ENCODE measurements around the gene PRKACA.

Gene PRKACA

GRCh38 chr19:14096272-14096992 lies 21.1 kb downstream of the PRKACA start:
- no peak overlapping the region for H3K4me3 ChIP-seq (ENCODE audit: low read depth, low read length)

DNA sequence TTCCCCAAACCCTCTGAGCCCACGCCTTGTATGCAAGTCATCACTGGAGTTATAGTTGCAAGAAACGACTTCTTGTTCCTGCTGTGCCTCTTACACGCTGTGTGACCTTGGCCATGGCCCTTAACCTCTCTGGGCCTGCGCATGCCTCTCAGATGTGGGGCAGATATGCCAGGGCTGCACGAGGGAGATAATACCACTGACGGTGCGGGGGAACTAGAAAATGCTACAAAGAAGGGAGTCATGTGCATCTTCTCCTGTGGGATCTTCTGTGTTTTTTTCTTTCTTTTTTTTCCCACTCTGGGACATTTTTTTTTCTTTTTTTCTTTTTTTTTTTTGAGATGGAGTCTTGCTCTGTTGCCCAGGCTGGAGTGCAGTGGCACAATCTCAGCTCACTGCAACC lies 22.7 kb downstream of the PRKACA start:
- H3K4me3 ChIP-seq (ENCODE audit: low read depth, low read length) = no peak overlapping the region

- no peak overlapping the region for H3K4me3 ChIP-seq (ENCODE audit: low read depth, low read length)
These were observed 24.3 kb downstream of the PRKACA start for GRCh38 chr19:14093117-14093823.

GRCh38 chr19:14091813-14092462 lies 25.6 kb downstream of the PRKACA start:
- H3K4me3 ChIP-seq (ENCODE audit: low read depth, low read length) = no peak overlapping the region

DNA sequence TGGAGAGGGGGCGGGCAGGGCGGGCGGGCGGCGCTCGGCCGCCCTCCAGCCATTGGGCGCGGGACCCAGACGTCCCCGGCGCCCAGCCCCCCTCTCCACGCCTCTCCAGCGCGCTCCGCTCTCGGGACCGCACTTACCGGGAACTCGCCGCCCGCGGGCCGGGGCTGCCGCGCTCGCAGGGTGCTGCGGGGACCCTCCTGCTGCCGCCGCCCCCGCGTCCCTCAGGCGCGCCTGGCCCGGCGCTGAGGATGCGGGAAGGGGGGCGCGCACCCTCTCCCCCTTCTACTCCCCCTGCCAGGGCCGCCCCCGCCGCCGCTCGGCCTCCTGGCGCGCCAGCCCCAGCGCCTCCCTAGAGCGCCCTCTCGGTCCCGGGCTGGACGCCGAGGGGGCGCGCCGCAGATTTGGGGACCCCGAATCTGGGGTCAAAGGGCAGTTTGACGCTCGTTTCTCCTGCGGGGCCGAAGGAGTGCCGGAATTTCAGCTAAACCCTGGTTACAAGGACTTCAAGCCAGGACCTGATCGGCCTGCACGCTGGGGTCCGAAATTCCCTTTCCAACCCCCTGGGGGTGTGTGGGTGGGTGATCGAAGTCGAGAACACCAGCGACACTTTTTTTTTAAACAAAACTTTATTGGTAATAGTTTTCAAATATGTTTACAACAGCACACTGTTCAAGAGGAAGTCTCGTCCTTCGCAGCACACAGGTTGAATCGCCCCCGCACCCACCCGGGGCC lies 26.3 kb downstream of the PRKACA start:
- peak overlapping the region; percentile 55 for H3K4me3 ChIP-seq (ENCODE audit: low read depth, low read length)

- H3K4me3 ChIP-seq (ENCODE audit: low read depth, low read length) = peak within 1 kb of the TSS; percentile 55
These were observed 27.0 kb downstream of the PRKACA start, which contains the start of gene SAMD1 for GRCh38 chr19:14090509-14091080. TSS of gene SAMD1 (minus strand) at chr19:14090751.

GRCh38 chr19:14089662-14090508 lies 27.7 kb downstream of the PRKACA start:
- H3K4me3 ChIP-seq (ENCODE audit: low read depth, low read length) = peak overlapping the region; percentile 41

DNA sequence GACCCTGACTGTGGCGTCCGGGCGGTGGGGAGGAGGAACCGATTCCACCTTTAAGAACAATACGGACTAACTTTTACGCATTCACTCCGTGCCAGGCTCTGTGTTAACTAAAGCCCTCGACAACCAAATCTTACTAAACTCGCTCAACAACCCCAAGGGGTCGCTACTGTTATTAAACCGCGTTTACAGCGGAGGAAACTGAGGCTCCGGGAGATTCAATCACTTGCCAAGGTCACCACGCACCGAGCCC lies 28.2 kb downstream of the PRKACA start:
- H3K4me3 ChIP-seq (ENCODE audit: low read depth, low read length) = peak overlapping the region; percentile 25

DNA sequence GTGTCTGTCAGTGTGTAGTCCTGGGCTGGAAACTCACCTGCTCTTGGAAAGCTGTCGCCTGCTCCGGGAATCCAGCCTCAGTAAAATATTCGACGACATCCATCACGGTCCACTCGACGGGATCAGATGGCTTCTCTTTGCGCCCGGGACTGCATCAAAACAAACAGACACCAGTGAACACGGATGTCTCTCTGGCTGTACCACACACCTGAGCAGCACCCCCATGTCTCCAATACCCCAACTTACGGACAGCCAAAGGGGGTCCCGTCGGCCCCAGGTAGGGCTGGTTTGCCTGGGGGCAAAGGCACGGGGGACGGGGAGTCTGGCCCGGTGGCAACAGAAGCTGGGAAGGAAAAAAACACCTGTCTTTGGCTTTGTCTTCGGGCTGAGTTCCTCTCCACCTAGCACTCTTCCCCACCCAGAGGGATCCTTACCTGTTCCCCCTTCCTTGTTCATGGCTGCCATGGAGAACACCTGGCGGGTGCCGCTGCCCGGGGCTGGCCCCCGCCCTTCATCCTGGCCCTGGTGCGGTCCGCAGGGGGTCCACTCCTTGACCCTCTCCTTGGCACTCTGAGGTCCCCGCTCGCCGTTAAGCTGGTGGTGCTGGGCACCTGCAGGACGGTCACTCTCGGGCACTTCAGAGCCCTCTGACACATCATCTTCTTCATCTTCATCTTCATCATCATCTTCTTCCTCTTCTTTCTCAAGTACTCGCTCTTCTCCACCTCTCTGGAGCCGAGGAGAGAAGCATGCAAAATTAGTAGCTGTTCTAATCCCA lies 28.7 kb downstream of the PRKACA start:
- peak overlapping the region; percentile 25 for H3K4me3 ChIP-seq (ENCODE audit: low read depth, low read length)

- no peak overlapping the region for H3K4me3 ChIP-seq (ENCODE audit: low read depth, low read length)
These were observed 31.5 kb downstream of the PRKACA start for GRCh38 chr19:14086098-14086497.

DNA sequence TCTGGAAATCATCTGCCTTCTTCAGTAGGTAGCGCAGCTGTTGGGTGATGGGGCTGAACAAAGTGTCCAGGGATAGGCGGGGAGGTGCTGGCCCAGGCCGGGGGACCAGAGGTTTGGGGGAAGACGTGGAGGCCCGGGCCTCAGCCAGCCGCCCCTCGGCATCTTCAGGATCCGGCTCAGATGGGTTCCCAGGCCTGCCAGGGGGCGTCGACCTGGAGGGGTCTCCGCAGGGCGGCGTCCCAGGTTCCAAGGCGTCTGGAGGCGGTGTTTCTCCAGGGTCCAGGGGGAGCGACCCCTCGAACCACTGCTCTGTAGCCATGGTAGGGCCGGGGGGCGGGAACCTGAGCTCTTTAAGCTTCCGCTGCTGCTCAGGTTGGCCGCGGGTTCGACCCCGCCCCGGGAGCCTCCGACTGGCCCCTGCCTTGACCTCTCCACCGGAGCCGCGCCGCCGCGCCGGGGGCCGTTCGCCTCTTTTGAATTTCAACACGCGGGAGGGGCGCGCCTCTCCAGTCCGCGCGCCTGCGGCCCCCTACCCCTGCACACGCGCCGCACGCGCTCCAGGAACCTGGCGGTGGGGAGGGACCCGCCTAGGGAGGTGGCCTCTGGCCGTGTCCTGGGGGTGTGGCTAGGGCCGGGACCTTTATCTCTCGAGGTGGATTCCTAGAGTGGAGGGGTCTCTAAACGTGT lies 32.1 kb downstream of the PRKACA start, which contains the start of gene C19orf67:
TSS of gene C19orf67 (minus strand) at position 475 of the 687 bp plus-strand sequence. CDS start at position 319, 156 bp downstream.
- peak within 1 kb of the TSS; percentile 13 for H3K4me3 ChIP-seq (ENCODE audit: low read depth, low read length)

- H3K4me3 ChIP-seq (ENCODE audit: low read depth, low read length) = no peak overlapping the region
These were observed 34.9 kb downstream of the PRKACA start for GRCh38 chr19:14082675-14082960.

- peak overlapping the region; percentile 72 for H3K4me3 ChIP-seq (ENCODE audit: low read depth, low read length)
These were observed 35.5 kb downstream of the PRKACA start for GRCh38 chr19:14081797-14082674.

DNA sequence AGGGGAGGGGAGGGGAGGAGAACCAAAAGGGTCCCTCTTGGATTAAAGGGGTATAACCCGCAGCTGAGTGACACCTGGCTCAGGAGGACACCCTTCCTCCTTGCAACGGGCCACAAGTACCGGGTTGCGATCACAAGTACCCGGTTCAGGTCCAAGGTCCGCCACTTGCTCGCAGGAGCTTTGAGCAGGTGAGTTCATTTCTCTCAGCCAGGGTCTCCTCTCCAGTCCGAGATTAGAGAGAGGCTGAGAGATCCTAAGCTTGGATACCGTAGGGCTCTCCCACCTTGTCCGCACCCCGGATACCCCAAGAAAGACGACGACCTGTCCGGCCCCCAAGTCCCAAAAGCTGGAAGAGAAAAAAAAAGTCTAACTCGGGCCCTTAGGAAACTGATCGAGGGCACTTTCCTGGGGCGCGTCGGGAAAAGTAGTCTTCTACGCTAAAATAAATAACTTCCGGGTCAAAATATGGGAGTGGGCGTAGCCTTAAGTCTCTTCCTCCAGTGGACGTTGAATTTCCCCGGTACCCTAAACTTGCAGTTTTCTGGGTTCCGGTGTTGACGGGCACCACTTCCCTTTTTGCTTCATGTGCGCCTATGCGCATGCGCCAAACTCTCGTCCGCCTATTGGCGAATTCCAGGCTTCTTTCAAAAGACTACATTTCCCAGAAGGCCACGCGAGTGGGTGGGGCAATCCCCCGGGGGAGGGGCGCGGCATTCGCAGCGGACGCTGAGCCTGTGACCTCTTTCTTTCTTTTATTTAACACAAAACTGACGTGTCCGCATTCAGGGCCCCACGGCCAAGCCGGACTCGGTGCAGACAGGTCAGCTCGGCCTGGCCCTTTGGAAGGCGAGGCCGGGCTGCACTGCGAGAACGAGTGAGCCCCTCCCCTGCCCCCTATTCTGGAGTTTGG lies 36.4 kb downstream of the PRKACA start:
- H3K4me3 ChIP-seq (ENCODE audit: low read depth, low read length) = peak overlapping the region; percentile 72

- no peak overlapping the region for H3K4me3 ChIP-seq (ENCODE audit: low read depth, low read length)
These were observed 39.2 kb downstream of the PRKACA start for GRCh38 chr19:14078411-14078810.

DNA sequence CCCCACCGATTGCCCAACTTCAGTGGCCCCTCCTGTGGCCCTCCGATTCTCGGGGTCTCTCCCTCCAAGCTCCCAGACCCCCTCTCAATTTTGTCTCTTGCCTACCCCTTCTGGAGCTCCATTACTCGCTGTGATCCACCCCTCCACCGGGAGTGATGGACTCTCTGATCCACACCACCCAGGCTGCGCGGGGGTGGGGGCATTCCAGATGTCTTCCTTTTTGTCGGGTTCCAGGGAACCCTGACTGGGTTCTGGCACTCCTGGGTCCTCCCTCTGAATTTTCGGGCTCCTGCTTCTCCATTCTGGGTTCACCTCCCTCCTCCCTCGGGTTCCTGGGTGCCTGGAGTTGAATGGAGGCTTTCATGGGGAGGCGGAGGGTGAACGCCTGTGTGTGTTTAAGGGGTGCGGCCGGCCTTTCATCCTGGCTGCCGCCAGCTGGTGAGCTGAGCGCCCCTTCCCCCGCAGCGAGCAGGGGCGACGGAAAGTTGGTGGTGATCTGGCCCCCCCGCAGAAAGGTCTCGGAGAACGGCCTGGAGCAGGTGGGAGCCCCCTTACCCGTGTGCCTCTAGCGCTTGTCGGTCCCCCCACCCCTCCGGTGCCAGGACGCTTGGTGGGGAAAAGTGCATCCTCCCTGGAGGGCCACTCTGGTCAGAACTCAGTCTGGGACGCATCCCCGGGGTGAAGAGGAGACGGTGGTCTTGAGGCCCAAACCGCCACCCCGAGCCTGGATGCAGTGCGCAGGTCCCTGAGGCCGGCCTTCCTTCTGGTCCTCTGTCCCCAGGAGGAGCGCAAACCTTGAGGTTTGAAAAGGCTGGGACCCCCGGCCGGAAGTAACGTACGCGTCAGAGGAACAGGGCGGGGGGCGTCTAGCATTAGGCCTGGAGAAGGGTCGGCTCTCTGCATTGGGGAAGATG lies 43.4 kb downstream of the PRKACA start:
- H3K4me3 ChIP-seq (ENCODE audit: low read depth, low read length) = peak overlapping the region; percentile 51
